LNCAP (cell line): ENCODE measurements around the gene TLR5.
A peak's percentile ranks its signal among the peaks of the same experiment; 100 is the strongest.

Experiments
- TF ChIP-seq, protein P1 (sequence below): fragments of 450-650 bp; IDR thresholded peaks from 2 replicates; pipeline ENCODE4 v1.5.1; 2017; ENCODE audit warnings: mild to moderate bottlenecking

The TLR5 gene

DNA sequence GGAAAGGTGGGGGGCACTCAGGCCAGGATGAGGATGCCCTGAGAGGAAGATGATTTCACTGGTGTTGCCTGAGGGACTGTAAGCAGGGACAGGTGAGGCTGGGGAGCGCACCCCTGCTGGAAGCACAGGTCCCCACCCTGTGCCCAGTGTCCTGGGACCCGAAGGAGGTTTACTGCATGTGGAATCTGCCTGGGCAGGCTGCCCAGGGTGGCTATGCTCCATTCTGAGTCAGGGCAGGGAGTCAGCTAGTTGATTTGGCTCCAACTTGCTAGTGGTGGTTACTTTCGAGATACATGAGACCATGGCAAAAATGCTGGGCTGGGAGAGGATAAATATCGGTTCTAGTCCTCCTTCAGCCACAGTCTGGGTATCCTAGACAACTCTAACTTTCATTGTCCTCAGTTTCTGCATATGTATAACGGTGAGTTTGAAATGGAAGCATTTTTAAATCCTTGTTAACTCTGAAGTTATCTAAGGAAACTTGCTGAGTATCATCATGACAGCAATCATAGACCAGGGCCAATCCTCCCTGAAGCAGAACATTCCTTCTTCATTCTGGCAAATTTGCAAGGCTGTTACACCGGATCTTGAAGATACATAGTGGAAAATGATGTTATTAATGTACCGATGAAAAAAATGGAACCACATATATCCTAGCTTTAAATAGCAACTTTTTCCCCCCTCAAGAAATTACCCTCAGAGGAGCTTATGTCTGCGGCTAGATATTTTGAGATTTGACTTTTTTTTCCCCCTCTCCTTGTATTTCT, 7.7 kb downstream of the TLR5 start:
- TF ChIP-seq, protein P1, sequence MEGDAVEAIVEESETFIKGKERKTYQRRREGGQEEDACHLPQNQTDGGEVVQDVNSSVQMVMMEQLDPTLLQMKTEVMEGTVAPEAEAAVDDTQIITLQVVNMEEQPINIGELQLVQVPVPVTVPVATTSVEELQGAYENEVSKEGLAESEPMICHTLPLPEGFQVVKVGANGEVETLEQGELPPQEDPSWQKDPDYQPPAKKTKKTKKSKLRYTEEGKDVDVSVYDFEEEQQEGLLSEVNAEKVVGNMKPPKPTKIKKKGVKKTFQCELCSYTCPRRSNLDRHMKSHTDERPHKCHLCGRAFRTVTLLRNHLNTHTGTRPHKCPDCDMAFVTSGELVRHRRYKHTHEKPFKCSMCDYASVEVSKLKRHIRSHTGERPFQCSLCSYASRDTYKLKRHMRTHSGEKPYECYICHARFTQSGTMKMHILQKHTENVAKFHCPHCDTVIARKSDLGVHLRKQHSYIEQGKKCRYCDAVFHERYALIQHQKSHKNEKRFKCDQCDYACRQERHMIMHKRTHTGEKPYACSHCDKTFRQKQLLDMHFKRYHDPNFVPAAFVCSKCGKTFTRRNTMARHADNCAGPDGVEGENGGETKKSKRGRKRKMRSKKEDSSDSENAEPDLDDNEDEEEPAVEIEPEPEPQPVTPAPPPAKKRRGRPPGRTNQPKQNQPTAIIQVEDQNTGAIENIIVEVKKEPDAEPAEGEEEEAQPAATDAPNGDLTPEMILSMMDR = no peak

DNA sequence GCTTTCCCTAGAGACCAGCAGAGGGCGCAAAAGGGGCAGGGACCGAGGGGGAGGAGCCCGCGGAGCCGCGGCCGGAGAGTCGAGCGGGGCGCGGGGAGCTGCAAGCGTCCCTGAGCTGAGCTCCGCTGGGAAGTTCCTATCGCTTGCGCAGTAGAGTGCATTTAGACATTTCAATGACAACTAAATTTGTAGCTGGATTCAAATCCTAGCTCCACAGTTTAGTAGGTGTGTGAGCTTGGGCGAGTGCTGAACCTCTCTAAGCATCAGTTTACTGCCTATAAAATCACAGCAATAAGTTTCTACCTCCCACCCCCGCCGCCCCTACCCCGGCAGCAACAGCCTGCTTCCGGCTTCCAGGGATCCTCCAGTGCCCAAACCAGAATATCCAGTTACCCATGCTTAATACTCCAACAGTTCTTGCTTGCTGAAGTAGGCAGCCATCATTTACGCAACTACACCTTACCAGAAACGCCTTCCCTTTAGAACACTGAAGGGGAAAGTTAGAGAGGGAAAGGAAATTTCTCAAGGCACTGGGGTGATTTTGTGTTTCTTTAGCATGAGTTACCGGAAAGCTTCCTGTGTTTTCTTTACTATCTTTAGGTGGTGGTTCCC, 9.1 kb downstream of the TLR5 start:
- TF ChIP-seq, protein P1 = peak; percentile 98; the same call in 1 of the 2 replicates

DNA sequence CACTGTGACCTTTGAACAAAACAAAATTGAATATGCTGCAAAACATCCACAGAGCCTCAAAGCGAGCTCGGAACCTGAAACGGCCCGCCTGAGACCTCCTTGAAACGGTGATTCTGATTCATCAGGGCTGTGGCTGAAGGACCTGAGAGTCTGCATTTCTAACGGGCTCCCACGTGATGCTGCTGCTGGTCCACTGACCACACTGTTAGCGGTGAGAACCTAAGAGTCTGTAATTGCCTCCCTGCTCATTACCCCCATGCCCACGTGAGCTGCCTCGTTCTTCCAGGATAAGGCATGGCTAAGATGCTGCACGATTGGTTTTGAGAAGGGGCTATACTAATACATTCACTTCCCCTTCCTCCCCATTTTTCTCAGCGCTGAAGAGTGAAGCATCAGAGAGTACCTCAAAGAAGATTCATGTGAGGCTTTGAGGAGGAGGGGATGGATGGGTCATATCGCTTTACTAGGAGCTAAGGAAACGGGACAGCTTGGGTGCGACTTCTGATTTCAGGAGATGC, 9.7 kb downstream of the TLR5 start:
- TF ChIP-seq, protein P1 = no peak; the same call in 1 of the 2 replicates

DNA sequence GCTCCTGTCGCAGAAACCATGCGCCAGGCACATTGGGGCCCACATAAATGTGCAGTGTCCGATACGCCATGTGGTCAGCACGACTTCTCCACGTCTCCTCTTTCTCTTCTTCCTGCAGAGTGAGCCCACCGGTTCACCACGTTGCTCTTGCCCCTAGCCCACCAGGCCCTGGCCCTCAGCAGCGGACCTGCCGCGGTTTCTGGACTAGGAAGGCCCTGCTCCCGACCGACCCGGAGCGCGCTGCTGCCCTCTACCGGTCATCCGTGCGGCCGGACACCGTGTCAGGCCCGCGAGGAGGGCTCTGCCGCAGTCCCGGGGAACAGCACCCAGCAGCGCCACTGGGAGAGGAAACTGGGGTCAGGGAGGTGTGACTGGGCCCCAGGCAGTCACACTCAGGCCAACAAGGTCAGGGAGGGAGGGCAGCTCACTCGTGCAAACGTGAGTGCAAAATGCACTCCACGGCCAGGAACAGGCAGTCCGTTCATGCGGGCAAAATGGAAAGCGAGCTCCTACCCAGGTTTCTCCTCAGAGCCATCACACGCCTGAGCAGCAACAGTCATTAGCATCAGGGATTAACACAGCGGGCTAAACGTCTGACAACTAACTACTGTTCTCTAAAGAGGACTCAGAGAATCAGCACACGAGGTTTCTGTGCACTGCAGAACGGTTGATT, 13.7 kb downstream of the TLR5 start:
- TF ChIP-seq, protein P1 = peak; percentile 96

DNA sequence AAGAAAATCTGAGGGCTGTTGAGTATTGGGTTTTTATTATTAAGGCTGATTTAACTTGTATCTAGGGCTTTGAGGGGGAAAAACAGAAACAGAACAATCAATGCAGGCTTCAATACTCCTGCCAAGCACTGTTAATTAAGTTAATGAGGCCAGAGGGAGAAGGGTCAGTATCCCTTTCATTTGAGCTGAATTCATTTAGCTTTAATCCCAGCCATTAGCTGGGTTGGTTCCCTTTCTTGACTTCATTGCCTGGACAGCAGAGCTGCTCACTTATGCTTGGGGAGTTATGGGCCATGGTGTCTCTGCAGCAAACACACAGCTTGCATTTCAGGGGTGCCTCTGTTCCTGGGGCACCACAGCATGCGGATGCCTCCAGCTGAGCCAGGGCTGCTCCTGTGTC, 16.3 kb downstream of the TLR5 start:
- TF ChIP-seq, protein P1 = no peak

DNA sequence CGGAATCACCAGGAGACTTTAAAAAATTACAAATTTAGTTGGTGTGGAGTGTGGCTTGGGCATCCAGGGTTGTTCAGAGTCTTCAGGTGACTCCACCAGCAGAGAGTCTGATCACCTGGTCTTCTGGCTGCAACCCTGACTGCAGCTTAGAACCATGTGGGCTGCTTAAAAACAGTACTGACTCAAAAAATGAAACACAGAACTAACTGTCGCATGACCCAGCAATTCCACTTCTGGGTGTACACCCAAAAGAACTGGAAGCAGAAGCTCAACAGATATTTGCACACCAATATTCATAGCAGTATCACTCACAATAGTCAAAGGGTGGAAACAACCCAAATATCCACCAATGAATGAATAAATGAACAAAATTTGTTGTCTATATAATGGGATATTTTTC, 17.3 kb downstream of the TLR5 start:
- TF ChIP-seq, protein P1 = no peak

DNA sequence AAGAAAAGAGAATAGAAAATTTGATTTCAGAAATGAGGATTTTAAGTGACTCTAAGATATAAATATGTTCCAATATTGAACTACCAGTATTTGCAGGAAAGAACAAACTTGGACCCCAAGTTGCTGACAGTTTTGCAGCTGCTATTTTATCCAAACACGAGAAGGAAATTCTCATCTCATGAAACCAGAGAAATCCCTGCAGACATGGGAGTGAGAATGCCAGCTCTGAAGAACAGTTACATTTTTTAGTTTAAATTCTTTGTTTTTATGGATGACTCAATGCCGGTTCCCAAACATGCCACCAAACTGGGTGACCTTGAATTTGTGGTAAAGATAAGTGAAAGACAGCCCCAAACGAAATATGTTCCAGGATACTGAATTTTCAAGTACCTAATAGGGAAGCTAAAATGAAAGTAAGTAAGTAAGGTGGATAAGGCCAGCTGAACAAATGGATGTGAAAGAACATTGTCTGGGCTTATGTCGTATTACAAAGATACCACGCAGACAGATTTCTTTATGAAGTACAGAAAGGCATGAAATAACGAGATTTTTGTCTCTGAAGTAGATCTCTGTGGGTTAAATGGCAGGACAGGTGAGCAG, 19.9 kb downstream of the TLR5 start:
- TF ChIP-seq, protein P1 = no peak
